H9 (cell line): ENCODE data around the gene HBG2. TPM values are rescaled to one million over a fixed set of nuclear protein-coding genes. Genes with fewer than 3 reads are reported as not detected.

Experiments used
- DNase-seq: peaks from one replicate; pipeline ENCODE4 v3.0.0-alpha.2; 2017
- H2AFZ ChIP-seq: one replicate; pipeline ENCODE4 v1.6.1; 2013; ENCODE audit warnings: mild to moderate bottlenecking, low read length, control low read depth, moderate library complexity
- H2AK5ac ChIP-seq: 2 replicates; pipeline ENCODE4 v1.6.1; 2013; ENCODE audit warnings: low read length, control low read depth, mixed read lengths; ENCODE audit not compliant: insufficient read length
- H2BK120ac ChIP-seq: one replicate; pipeline ENCODE4 v1.6.1; 2013; ENCODE audit warnings: low read depth, mild to moderate bottlenecking, low read length, control low read depth, inconsistent platforms; ENCODE audit not compliant: poor library complexity, severe bottlenecking
- H2BK12ac ChIP-seq: 2 replicates; pipeline ENCODE4 v1.6.1; 2013; ENCODE audit warnings: low read length, control low read depth, mixed read lengths, low read depth; ENCODE audit not compliant: insufficient read length
- H2BK15ac ChIP-seq: 2 replicates; pipeline ENCODE4 v1.6.1; 2013; ENCODE audit warnings: low read depth, low read length, control low read depth
- H2BK20ac ChIP-seq: one replicate; pipeline ENCODE4 v1.6.1; 2013; ENCODE audit warnings: low read depth, mild to moderate bottlenecking, low read length, control low read depth, inconsistent platforms; ENCODE audit not compliant: poor library complexity, severe bottlenecking
- H2BK5ac ChIP-seq: 2 replicates; pipeline ENCODE4 v1.6.1; 2013; ENCODE audit warnings: low read length, control low read depth, mixed read lengths; ENCODE audit not compliant: insufficient read length
- H3K14ac ChIP-seq: 2 replicates; pipeline ENCODE4 v1.6.1; 2013; ENCODE audit warnings: low read length, control low read depth; ENCODE audit not compliant: insufficient read depth
- H3K18ac ChIP-seq: 2 replicates; pipeline ENCODE4 v1.6.1; 2013; ENCODE audit warnings: low read depth, mild to moderate bottlenecking, mixed read lengths, low read length, control low read depth; ENCODE audit not compliant: insufficient read length
- H3K23ac ChIP-seq: 2 replicates; pipeline ENCODE4 v1.6.1; 2013; ENCODE audit warnings: low read length, control low read depth, mixed read lengths, low read depth; ENCODE audit not compliant: insufficient read length
- H3K23me2 ChIP-seq: 2 replicates; pipeline ENCODE4 v1.6.1; 2013; ENCODE audit warnings: low read depth, mild to moderate bottlenecking, mixed read lengths, low read length, control low read depth; ENCODE audit not compliant: insufficient read length, poor library complexity, severe bottlenecking
- H3K27ac ChIP-seq: 2 replicates; pipeline ENCODE4 v1.5.1; 2013; ENCODE audit warnings: low read length, control low read depth, mixed read lengths, low read depth; ENCODE audit not compliant: insufficient read length
- H3K27me3 ChIP-seq: 2 replicates; pipeline ENCODE4 v1.6.1; 2013; ENCODE audit warnings: low read length, control low read depth, inconsistent platforms; ENCODE audit not compliant: insufficient read depth
- H3K4ac ChIP-seq: 2 replicates; pipeline ENCODE4 v1.6.1; 2013; ENCODE audit warnings: low read depth, mild to moderate bottlenecking, control low read depth, inconsistent platforms, low read length, moderate library complexity
- H3K4me1 ChIP-seq: 2 replicates; pipeline ENCODE4 v1.6.1; 2013; ENCODE audit warnings: low read length, control low read depth, inconsistent platforms; ENCODE audit not compliant: insufficient read depth
- H3K4me2 ChIP-seq: 2 replicates; pipeline ENCODE4 v1.6.1; 2013; ENCODE audit warnings: low read length, control low read depth, mixed read lengths; ENCODE audit not compliant: insufficient read length, insufficient read depth
- H3K56ac ChIP-seq: 2 replicates; pipeline ENCODE4 v1.6.1; 2013; ENCODE audit warnings: low read depth, mild to moderate bottlenecking, mixed read lengths, low read length, control low read depth; ENCODE audit not compliant: insufficient read length
- H3K79me1 ChIP-seq: 2 replicates; pipeline ENCODE4 v1.6.1; 2013; ENCODE audit warnings: low read depth, mild to moderate bottlenecking, moderate library complexity, low read length, control low read depth, inconsistent platforms; ENCODE audit not compliant: insufficient read depth, poor library complexity, severe bottlenecking
- H3K79me2 ChIP-seq: 2 replicates; pipeline ENCODE4 v1.6.1; 2013; ENCODE audit warnings: low read length, control low read depth, inconsistent platforms; ENCODE audit not compliant: insufficient read depth
- H3K9ac ChIP-seq: 2 replicates; pipeline ENCODE4 v1.6.1; 2013; ENCODE audit warnings: low read length, control low read depth, mixed read lengths; ENCODE audit not compliant: insufficient read length; ENCODE audit errors: extremely low read depth
- H3K9me3 ChIP-seq: one replicate; pipeline ENCODE4 v1.6.1; 2013; ENCODE audit warnings: low read depth, low read length, inconsistent platforms; ENCODE audit not compliant: control insufficient read depth
- H3T11ph ChIP-seq: one replicate; pipeline ENCODE4 v1.6.1; 2013; ENCODE audit warnings: mild to moderate bottlenecking, low read length, control low read depth, inconsistent platforms
- H4K20me1 ChIP-seq: one replicate; pipeline ENCODE4 v1.6.1; 2013; ENCODE audit not compliant: control insufficient read depth, insufficient read length, insufficient read depth
- H4K5ac ChIP-seq: 2 replicates; pipeline ENCODE4 v1.6.1; 2013; ENCODE audit warnings: low read depth, mild to moderate bottlenecking, mixed read lengths, low read length, control low read depth; ENCODE audit not compliant: insufficient read length
- H4K8ac ChIP-seq: replicated peaks from 2 replicates; pipeline ENCODE4 v1.6.1; 2013; ENCODE audit warnings: low read length, control low read depth, mixed read lengths, low read depth; ENCODE audit not compliant: insufficient read length
- H4K91ac ChIP-seq: 2 replicates; pipeline ENCODE4 v1.6.1; 2013; ENCODE audit warnings: low read depth, mild to moderate bottlenecking, moderate library complexity, mixed read lengths, low read length, control low read depth; ENCODE audit not compliant: insufficient read length
- H3K27ac Mint-ChIP-seq, 3 experiments: 2 replicates in 2 of 3; 3 replicates in 1 of 3; pipeline ENCODE4 v1.8.0; 2020 to 2021; ENCODE audit warnings: mixed read lengths in 3 of 3, mild to moderate bottlenecking in 1 of 3, moderate library complexity in 1 of 3
- H3K27me3 Mint-ChIP-seq: 2 replicates; pipeline ENCODE4 v1.8.0; 2021; ENCODE audit warnings: low read depth, mild to moderate bottlenecking, moderate library complexity, mixed read lengths
- H3K36me3 Mint-ChIP-seq, 3 experiments: 2 replicates in 2 of 3; 3 replicates in 1 of 3; pipeline ENCODE4 v1.8.0; 2020 to 2021; ENCODE audit warnings: low read depth in 3 of 3, mixed read lengths in 3 of 3; ENCODE audit not compliant: insufficient read depth in 1 of 3
- H3K4me1 Mint-ChIP-seq, 2 experiments: 2 replicates each; pipeline ENCODE4 v1.8.0; 2020; ENCODE audit warnings: mixed read lengths in 2 of 2
- H3K4me3 Mint-ChIP-seq, 2 experiments: 2 replicates in 1 of 2; 3 replicates in 1 of 2; pipeline ENCODE4 v1.8.0; 2020 to 2021; ENCODE audit warnings: mild to moderate bottlenecking in 2 of 2, mixed read lengths in 2 of 2, moderate library complexity in 1 of 2
- H3K9me3 Mint-ChIP-seq, 2 experiments: 2 replicates in 1 of 2; 3 replicates in 1 of 2; pipeline ENCODE4 v1.8.0; 2020; ENCODE audit warnings: mild to moderate bottlenecking in 2 of 2, mixed read lengths in 2 of 2, moderate library complexity in 1 of 2
- WGBS: extraction: QIAGEN DNeasy Blood & Tissue Kit; methylation state at CpG from one replicate; pipeline ENCODE4 v1.1.7; 2013; ENCODE audit warnings: missing lambda C conversion rate, low lambda C conversion rate, mixed read lengths; ENCODE audit not compliant: insufficient read length; ENCODE audit errors: extremely low coverage; 5-methylcytosine and 5-hydroxymethylcytosine counted together
- total RNA-seq: library from RNA; stranded (reverse); gene quantifications from 2 replicates; pipeline ENCODE4 v1.2.1, GENCODE V29; 2021
- TF ChIP-seq, protein P1 (sequence below): fragments of 200-600 bp; sonication (generic); conservative IDR thresholded peaks from 3 replicates; pipeline ENCODE4 v1.8.0; 2021; ENCODE audit warnings: antibody characterized with exemption, mild to moderate bottlenecking

Gene HBG2
- total RNA-seq, 1 experiment from 2014 or later: not detected

DNA sequence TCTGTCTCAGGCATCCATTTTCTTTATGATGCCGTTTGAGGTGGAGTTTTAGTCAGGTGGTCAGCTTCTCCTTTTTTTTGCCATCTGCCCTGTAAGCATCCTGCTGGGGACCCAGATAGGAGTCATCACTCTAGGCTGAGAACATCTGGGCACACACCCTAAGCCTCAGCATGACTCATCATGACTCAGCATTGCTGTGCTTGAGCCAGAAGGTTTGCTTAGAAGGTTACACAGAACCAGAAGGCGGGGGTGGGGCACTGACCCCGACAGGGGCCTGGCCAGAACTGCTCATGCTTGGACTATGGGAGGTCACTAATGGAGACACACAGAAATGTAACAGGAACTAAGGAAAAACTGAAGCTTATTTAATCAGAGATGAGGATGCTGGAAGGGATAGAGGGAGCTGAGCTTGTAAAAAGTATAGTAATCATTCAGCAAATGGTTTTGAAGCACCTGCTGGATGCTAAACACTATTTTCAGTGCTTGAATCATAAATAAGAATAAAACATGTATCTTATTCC, 26.1 kb upstream of the HBG2 start:
- no peak overlapping the region for H4K8ac ChIP-seq
- H2BK120ac ChIP-seq: no peak overlapping the region
- TF ChIP-seq, protein P1, sequence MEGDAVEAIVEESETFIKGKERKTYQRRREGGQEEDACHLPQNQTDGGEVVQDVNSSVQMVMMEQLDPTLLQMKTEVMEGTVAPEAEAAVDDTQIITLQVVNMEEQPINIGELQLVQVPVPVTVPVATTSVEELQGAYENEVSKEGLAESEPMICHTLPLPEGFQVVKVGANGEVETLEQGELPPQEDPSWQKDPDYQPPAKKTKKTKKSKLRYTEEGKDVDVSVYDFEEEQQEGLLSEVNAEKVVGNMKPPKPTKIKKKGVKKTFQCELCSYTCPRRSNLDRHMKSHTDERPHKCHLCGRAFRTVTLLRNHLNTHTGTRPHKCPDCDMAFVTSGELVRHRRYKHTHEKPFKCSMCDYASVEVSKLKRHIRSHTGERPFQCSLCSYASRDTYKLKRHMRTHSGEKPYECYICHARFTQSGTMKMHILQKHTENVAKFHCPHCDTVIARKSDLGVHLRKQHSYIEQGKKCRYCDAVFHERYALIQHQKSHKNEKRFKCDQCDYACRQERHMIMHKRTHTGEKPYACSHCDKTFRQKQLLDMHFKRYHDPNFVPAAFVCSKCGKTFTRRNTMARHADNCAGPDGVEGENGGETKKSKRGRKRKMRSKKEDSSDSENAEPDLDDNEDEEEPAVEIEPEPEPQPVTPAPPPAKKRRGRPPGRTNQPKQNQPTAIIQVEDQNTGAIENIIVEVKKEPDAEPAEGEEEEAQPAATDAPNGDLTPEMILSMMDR: no peak
- no peak overlapping the region for H3K18ac ChIP-seq
- no peak overlapping the region for H3T11ph ChIP-seq
- no peaks in the 10 kb centered on the region for H4K20me1 ChIP-seq
- H3K4me2 ChIP-seq: no peak overlapping the region
- no peak overlapping the region for H2AK5ac ChIP-seq
- DNase-seq: peak; percentile 69
- WGBS: no CpG with 5 or more reads among the region's 3 CpGs
- H3K9me3 ChIP-seq: no peaks in the 10 kb centered on the region
- peaks cover 4 to 7% of the 10 kb centered on the region in 2 experiments for H3K4me1 Mint-ChIP-seq
- H2BK12ac ChIP-seq: no peak overlapping the region
- H2AFZ ChIP-seq: no peak overlapping the region
- no peak overlapping the region for H2BK20ac ChIP-seq
- no peaks in the 10 kb centered on the region for H3K79me2 ChIP-seq
- H3K4ac ChIP-seq: no peak overlapping the region
- H3K4me1 ChIP-seq: no peaks in the 10 kb centered on the region
- H3K56ac ChIP-seq: no peak overlapping the region
- H3K9ac ChIP-seq: no peak overlapping the region
- no peak overlapping the region for H3K14ac ChIP-seq
- H3K27me3 Mint-ChIP-seq: no peaks in the 10 kb centered on the region; the same call in 1 of the 2 replicates
- no peaks in the 10 kb centered on the region for H3K9me3 Mint-ChIP-seq
- no peak overlapping the region for H4K5ac ChIP-seq
- H4K91ac ChIP-seq: no peak overlapping the region
- no peaks in the 10 kb centered on the region for H3K27me3 ChIP-seq
- no peaks in the 10 kb centered on the region for H3K79me1 ChIP-seq
- peak overlapping the region in 2 of 3 experiments; percentile 26 to 85; a peak in 3 of 7 replicates for H3K27ac Mint-ChIP-seq
- H2BK15ac ChIP-seq: no peak overlapping the region
- no peaks in the 10 kb centered on the region; a peak in 1 of 7 replicates for H3K36me3 Mint-ChIP-seq
- H3K27ac ChIP-seq: no peak overlapping the region
- no peak overlapping the region for H3K4me3 Mint-ChIP-seq
- no peak overlapping the region for H3K23ac ChIP-seq
- no peak overlapping the region for H2BK5ac ChIP-seq
- H3K23me2 ChIP-seq: no peaks in the 10 kb centered on the region
